ENCODE measurements around the gene CFAP74.

DNA sequence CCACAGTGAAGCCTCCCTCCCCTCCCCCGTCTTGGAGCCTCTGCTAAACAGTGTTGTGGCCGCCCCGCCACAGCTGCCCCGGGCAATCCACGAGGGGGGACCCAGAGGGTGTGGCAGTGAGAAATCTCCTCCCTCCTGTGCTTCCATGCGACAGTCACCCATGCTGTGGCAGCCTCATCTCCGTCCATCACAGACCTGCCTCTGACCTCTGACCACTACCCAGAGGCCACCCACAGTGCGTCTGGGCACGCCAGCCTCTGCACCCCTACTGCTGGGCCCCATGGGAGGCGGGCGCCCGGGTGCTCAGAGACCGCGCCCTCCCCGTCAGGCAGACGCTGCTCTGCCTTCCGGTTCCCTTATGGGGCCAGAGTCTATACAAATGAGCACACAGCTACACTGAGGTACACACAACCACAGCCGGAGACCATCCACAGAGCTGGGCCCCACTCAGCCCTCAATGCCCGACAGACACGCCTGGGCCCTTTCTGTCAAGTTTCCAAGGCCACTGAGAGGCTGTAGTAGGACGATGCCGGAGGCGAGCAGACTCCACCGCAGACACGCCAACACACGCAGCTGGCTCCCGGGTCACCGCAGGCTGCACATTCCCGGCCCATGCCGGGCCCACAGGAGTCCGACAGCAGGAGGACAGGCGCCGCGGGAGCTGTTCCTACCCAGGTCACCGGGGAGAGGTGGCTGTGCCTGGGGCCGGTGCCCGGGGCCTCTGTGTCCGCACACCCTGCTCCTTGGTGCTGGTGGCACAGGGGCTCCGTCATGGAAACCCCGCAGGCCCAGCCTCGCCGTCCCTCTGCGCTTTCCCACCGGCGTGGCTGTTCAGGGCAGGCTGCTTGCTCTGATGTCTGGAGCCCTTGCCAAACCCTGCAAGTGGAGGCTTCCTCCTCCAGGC, 60.6 kb downstream of the CFAP74 start:
- no peak for TF ChIP-seq FOS (IDR thresholded peaks at IDR 0.05; ENCODE audit: low read depth, low read length)
- no peak for TF ChIP-seq SMC3 (IDR thresholded peaks at IDR 0.05; ENCODE audit: low read depth, low read length)
- no peak for TF ChIP-seq MXI1 (IDR thresholded peaks at IDR 0.05; ENCODE audit: borderline replicate concordance, low read depth, low read length)
- TF ChIP-seq, protein P1, sequence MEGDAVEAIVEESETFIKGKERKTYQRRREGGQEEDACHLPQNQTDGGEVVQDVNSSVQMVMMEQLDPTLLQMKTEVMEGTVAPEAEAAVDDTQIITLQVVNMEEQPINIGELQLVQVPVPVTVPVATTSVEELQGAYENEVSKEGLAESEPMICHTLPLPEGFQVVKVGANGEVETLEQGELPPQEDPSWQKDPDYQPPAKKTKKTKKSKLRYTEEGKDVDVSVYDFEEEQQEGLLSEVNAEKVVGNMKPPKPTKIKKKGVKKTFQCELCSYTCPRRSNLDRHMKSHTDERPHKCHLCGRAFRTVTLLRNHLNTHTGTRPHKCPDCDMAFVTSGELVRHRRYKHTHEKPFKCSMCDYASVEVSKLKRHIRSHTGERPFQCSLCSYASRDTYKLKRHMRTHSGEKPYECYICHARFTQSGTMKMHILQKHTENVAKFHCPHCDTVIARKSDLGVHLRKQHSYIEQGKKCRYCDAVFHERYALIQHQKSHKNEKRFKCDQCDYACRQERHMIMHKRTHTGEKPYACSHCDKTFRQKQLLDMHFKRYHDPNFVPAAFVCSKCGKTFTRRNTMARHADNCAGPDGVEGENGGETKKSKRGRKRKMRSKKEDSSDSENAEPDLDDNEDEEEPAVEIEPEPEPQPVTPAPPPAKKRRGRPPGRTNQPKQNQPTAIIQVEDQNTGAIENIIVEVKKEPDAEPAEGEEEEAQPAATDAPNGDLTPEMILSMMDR (conservative IDR thresholded peaks at IDR 0.05; ENCODE audit: low read depth, low read length) = no peak
- no peak for TF ChIP-seq USF2 (IDR thresholded peaks at IDR 0.05; ENCODE audit: low read depth, low read length)
- no peak for TF ChIP-seq CEBPB (IDR thresholded peaks at IDR 0.05; ENCODE audit: low read depth, low read length)
- no peak for TF ChIP-seq BHLHE40 (IDR thresholded peaks at IDR 0.05; ENCODE audit: low read depth, low read length)
- no peak for TF ChIP-seq POLR2A (IDR thresholded peaks at IDR 0.05; ENCODE audit: low read depth, low read length)
- TF ChIP-seq RCOR1 (IDR thresholded peaks at IDR 0.05; ENCODE audit: insufficient replicate concordance, low read length) = no peak
